IPS-18a (cell line): Measurements from ENCODE around the gene ABHD8.

Experiments
- H3K27ac ChIP-seq: one replicate; pipeline ENCODE4 v1.5.1; 2013; ENCODE audit warnings: low read length
- H3K27me3 ChIP-seq: one replicate; pipeline ENCODE4 v1.6.1; 2013; ENCODE audit warnings: mild to moderate bottlenecking, low read length; ENCODE audit not compliant: control insufficient read depth, insufficient read depth
- H3K36me3 ChIP-seq: one replicate; pipeline ENCODE4 v1.6.1; 2013; ENCODE audit warnings: low read depth, low read length; ENCODE audit not compliant: control insufficient read depth
- H3K4me1 ChIP-seq: one replicate; pipeline ENCODE4 v1.6.1; 2013; ENCODE audit warnings: low read depth, low read length; ENCODE audit not compliant: control insufficient read depth
- H3K4me3 ChIP-seq: one replicate; pipeline ENCODE4 v1.5.1; 2013; ENCODE audit warnings: low read length
- H3K9ac ChIP-seq: one replicate; pipeline ENCODE4 v1.6.1; 2013; ENCODE audit warnings: mild to moderate bottlenecking, low read length, moderate library complexity
- H3K9me3 ChIP-seq: one replicate; pipeline ENCODE4 v1.6.1; 2013; ENCODE audit warnings: low read depth, low read length; ENCODE audit not compliant: control insufficient read depth

ABHD8 gene

GRCh38 chr19:17324357-17325114 lies 21.3 kb upstream of the ABHD8 start:
- H3K9ac ChIP-seq, result no peak overlapping the region
- H3K36me3 ChIP-seq, result peaks cover 18% of the 10 kb centered on the region
- no peaks in the 10 kb centered on the region for H3K4me1 ChIP-seq
- peaks cover 7% of the 10 kb centered on the region for H3K27me3 ChIP-seq
- H3K27ac ChIP-seq, result no peak overlapping the region
- no peaks in the 10 kb centered on the region for H3K9me3 ChIP-seq
- no peak overlapping the region for H3K4me3 ChIP-seq

DNA sequence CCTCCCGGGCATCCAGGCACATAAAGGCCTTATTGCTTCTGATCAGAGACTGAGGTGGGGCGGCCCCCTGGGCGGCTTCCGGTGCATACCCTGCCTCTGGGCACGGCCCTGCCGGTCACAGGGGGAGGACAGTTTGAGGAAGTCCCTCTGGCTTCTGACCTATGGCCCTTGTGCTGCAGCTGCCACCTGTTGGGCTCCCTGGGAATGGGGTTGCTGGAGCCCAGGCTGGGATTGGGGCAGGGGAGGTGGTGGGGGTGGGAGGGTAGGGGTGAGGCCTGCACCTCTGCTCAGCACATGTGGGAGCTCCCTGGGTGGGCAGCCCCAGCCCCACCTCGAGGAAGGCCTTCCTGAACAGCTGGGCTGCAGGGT lies 20.7 kb upstream of the ABHD8 start:
- Histone ChIP-seq H3K27ac (no peak overlapping the region), H3K36me3 (peaks cover 18% of the 10 kb centered on the region), H3K4me3 (no peak overlapping the region), H3K27me3 (peaks cover under 1% of the 10 kb centered on the region), H3K9me3 (no peaks in the 10 kb centered on the region), H3K4me1 (no peaks in the 10 kb centered on the region), H3K9ac (no peak overlapping the region)

DNA sequence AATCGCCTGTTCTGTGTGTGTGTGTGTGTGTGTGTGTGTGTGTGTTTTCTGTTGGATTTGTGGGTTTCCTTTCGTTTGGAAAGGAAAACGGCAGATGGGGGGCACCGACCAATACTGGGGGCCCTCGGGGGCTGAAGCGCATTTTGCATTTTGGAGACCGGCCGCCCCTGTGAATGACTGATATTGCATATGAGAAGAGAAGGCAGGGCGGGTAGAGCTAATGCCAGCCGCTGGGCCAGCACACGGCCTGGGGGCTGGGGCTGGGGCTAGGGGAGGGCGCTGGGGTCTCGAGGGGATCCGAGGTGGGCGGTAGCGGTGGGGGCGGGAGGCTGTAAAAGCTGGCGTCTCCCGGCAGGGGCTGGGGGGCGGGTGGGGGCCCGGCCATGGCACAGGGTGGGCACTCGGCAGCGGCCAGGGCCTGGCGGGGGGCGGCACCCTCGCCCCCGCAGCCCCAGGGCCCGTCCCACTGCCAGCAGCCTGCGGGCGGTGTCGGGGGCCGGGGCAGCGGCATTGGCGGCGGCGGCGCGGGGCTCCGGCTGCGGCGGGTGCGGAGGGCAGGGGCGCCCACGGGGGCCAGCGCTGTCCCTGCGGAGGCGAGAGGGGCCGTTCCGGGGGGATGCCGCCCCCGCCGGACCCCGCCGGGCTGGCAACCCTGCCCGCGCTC lies 20.2 kb upstream of the ABHD8 start:
- Histone ChIP-seq H3K36me3 (peaks cover 18% of the 10 kb centered on the region), H3K4me1 (no peaks in the 10 kb centered on the region), H3K4me3 (no peak overlapping the region)

DNA sequence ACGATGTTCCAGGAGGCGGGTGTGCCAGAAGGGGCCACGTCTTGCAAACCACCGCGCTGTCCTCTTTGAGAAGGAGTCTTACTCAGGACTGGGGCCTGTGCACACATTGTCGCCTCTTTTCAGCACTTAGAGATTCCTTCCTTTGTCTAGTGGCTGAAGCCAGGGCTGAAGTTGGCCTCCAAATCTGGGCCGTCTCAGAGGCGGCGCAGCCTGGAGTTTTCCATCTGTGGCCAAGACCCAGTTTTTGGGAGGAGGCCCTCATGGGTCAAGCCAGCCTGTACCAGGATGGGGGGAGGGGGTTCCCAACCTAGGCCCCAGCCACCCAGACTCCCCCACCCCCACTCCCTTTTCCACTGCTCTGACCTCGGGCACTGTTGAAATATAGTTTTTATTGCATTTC lies 19.6 kb upstream of the ABHD8 start:
- Histone ChIP-seq H3K9me3 (no peaks in the 10 kb centered on the region), H3K27me3 (no peaks in the 10 kb centered on the region), H3K9ac (no peak overlapping the region), H3K36me3 (peaks cover 18% of the 10 kb centered on the region), H3K4me1 (no peaks in the 10 kb centered on the region), H3K4me3 (no peak overlapping the region), H3K27ac (no peak overlapping the region)

More for the DNA sequence above, 20.2 kb upstream of the ABHD8 start:
- Histone ChIP-seq H3K9me3 (no peaks in the 10 kb centered on the region), H3K27ac (no peak overlapping the region), H3K9ac (no peak overlapping the region), H3K27me3 (no peaks in the 10 kb centered on the region)

- H3K9ac ChIP-seq, result no peak overlapping the region
- H3K4me3 ChIP-seq, result no peak overlapping the region
- peaks cover 18% of the 10 kb centered on the region for H3K36me3 ChIP-seq
- no peaks in the 10 kb centered on the region for H3K9me3 ChIP-seq
- no peak overlapping the region for H3K27ac ChIP-seq
- no peaks in the 10 kb centered on the region for H3K4me1 ChIP-seq
- H3K27me3 ChIP-seq, result no peaks in the 10 kb centered on the region
These were observed 18.6 kb upstream of the ABHD8 start for GRCh38 chr19:17321655-17322489.

DNA sequence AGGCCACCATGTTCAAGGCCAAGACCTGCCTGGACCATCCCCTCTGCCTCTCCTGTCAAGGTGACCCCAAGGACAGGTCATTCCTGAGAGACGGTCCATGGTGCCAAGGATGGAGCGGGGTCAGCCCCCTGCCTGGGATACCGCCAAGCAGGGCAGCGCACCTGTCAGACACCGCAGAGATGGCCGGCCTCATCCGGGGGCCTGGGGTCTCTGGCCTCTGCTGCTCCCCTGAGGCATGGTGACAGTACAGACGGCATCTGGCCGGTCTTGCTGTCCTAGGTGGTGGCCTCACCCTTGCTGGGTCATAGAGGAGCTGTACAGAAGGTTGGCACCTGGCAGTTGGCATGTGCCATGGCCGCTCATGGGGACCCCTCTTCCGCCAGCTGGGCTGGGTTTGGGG lies 17.2 kb upstream of the ABHD8 start:
- Histone ChIP-seq H3K9ac (no peak overlapping the region), H3K4me3 (no peak overlapping the region), H3K27ac (no peak overlapping the region), H3K27me3 (no peaks in the 10 kb centered on the region), H3K4me1 (no peaks in the 10 kb centered on the region), H3K36me3 (peaks cover 24% of the 10 kb centered on the region), H3K9me3 (no peaks in the 10 kb centered on the region)

GRCh38 chr19:17319473-17320238 lies 16.4 kb upstream of the ABHD8 start:
- peaks cover 26% of the 10 kb centered on the region for H3K36me3 ChIP-seq

DNA sequence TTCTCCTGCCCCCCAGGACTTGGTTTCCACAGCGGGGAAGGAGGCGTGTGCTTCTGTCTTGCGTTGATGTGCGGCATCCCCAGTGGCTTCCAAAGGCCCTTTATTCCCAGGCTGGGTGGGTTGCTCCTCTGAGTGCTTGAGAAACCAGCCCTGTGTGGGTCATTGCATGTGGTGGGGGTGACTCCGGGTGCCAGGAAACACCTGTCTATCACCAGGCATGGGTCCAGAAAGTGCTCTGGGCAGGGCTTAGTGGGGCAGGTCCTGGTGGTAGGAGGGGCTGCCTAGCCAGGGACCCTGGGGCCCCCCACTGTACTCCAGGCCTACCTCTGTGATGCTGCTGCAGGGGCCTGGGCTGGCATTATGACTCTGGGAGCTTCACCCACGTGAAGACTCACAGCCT lies 15.7 kb upstream of the ABHD8 start:
- Histone ChIP-seq H3K36me3 (peaks cover 33% of the 10 kb centered on the region), H3K9ac (no peak overlapping the region), H3K4me1 (no peaks in the 10 kb centered on the region), H3K4me3 (no peak overlapping the region), H3K27me3 (no peaks in the 10 kb centered on the region), H3K9me3 (no peaks in the 10 kb centered on the region), H3K27ac (no peak overlapping the region)

More at GRCh38 chr19:17319473-17320238, 16.4 kb upstream of the ABHD8 start:
- Histone ChIP-seq H3K9me3 (no peaks in the 10 kb centered on the region), H3K27me3 (no peaks in the 10 kb centered on the region), H3K27ac (no peak overlapping the region), H3K9ac (no peak overlapping the region), H3K4me3 (no peak overlapping the region), H3K4me1 (no peaks in the 10 kb centered on the region)

DNA sequence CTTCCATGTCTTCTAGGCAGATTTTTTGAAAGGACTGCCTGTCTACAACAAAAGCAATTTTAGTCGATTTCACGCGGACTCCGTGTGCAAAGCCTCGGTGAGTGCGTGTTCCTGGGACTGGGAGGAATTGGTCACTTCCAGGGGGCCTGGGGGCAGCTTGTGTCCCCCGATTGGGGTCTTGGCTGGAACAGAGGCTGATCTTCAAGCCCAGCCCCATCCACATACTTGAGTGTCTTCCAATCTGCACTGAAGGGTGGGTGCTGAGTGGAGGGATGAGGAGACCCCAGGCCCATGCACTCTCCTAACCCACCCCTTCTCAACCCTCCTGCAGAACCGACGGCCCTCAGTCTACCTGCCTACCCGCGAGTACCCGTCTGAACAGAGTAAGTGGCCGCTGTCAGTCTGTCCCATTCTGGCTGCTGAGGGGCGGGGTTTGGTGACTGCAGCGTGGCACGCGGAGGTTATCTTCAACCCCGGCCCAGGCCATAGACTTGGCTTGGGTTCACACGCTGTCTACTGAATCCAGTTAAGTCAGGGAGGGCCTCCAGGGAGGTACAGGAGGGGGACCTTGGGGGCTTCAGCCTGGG lies 10.9 kb upstream of the ABHD8 start:
- no peaks in the 10 kb centered on the region for H3K27me3 ChIP-seq
- peaks cover 18% of the 10 kb centered on the region for H3K36me3 ChIP-seq
- H3K27ac ChIP-seq, result no peak overlapping the region
- H3K4me1 ChIP-seq, result peaks cover 4% of the 10 kb centered on the region
- no peak overlapping the region for H3K9ac ChIP-seq
- H3K4me3 ChIP-seq, result no peak overlapping the region
- no peaks in the 10 kb centered on the region for H3K9me3 ChIP-seq

DNA sequence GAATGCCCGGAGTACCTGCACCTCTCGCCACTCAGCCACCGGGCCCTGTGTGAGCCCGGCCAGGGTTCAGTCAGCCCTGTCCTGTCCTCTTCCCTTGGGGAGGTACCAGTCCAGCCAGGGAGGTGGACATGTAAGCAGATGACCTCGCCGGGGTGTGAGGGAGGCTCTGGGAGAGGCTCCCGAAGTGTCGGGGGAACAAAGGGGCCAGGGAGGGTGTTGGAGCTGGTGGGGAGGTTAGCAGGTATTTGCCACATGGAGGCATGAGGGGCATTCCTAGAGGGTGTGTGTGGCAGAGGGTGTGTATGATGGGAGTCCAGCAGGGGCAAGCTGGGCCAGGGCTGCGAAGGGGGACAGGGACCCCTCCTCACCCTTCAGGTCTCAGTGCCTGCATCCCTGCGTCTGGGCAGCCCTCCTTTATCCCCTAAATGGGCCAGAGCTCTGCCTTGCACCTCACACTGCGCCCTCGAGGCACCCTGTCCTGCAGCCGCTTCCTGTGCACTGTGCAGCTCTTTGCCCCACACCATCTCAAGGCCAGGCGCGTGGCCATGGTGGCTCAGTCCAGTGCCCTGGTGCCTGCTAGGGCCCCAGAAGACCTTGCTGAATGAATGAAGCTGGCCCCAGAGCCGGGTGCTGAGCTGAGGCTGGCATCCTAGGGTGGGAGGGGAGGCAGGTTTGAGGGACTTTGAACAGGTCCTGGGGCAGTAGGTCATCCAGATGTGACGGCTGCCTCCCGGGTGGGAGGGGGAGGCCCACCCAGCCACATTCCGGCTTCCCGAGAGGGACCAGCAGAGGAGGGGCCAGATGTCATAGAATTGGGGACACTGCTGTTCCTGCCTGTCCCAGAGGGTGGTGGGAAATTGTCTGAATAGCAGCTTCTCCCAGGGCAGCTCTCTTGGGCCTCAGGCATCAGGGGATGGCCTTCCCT lies 9.2 kb upstream of the ABHD8 start:
- Histone ChIP-seq H3K9me3 (no peaks in the 10 kb centered on the region), H3K4me3 (no peak overlapping the region), H3K4me1 (peaks cover 4% of the 10 kb centered on the region), H3K27ac (no peak overlapping the region), H3K9ac (no peak overlapping the region), H3K27me3 (no peaks in the 10 kb centered on the region), H3K36me3 (peaks cover 18% of the 10 kb centered on the region)
